NCI-H2227 treated with DMSO at 0.1 percent for 48 hours (cell line): ENCODE measurements around the gene LPAR1.

Experiments
- DNase-seq: peaks from one replicate; lab custom pipeline; 2025; lab: John Stamatoyannopoulos, UW

Gene LPAR1

DNA sequence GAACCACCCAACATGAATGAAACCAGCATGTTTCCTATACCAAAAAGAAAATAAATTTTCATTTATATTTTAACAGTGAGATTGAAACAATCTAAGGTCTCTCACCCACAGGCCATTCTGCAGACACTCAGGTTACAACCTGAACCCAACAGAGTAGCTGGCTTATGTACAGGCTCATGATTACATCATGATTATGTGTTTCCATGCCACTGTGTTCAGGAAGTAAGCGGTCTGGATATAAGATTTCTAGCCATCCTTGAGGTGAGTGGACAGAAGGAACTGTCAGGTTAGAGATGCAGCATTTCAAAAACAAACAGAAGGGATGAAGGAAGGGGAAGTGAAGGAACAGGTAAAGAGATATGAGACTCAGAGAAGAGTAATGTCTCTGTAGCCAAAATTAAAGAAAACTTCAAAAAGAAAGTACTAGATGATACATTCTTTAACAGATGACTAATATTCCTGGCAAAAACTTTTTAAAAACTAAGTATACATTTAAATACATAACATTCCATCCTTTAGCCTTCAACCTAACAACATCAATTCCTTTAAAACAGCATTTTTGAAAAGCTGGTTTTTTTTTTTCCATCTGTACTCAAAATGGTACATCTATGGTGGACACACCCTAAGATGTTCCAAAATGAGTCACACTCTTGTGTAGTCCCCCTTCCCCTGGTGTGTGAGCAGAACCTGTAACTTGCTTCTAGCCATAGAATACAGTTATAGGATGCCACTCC is 119.8 kb downstream of the LPAR1 start:
- DNase-seq = no peak

GRCh38 chr9:110916403-110916802 is 121.9 kb downstream of the LPAR1 start:
- DNase-seq = no peak

DNA sequence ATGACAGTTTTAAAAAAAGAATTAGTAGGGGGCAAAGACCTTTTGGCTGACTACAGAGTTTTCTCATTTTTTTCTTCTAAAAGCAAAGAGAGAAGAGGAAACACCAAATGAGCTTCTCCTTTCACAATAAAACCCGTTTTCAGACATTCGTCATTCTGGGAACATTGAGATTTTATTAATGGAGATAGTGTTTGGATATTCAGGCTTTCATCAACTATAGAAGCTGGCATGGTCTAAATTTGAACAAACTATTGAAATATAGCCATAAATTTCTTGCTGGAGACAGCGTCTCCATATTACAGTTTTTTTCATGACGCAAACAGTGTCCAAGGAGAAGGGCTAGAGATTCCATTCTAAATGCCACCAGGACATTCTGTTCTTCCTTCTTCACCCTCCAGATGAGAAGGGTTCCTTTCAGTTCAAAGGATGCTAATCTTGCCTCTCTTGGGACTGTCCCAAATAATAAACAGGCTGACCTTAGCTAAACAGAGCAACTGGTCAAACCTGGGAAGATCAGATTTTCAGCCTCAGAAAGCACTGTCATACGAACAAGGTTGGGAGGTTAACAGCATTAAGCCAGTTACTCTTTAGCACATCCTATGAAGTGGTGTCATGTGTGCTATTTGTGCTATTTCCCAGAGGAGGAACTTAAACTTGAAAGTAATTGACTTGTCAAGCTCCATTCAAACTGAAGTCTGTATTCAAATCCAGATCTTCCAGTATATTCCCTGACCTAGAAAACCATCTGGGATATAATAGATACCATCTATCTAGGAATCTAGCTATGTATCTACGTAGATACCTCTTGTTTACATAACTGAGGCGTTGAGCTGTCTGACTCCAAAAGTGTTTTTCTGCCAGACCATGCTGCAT is 125.6 kb downstream of the LPAR1 start:
- no peak for DNase-seq

DNA sequence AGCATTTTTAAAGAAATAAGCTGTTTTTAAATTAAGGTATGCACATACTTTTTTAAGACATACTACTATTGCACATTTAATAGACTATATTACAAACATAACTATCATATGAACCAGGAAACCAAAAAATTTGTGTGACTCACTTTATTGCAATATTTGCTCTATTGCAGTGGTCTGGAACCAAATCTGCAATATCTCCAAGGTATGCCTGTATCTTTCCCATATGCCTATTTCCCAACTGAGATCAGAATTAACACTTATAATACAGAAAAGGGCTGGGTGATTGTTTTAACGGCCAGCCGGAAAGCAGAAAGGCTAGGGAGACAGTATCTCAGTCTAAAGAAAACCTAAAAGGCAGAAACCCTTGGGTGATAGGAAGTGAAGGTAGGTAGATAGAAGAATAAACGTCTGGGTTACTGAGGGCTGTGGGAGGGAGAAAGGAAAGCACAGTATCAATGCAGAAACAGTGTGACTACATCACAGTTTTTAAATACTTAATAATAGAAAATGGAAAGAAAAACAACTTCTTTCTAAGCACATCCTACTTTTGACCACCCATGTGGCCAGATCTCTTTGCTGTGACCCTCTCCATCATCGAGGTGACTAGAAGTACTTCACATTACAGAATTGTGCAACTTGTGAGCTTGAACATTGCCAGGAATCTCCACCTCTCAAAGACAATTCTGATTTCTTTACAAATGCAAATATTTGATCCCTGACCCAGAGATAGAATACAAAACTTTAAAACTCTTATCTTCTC is 126.4 kb downstream of the LPAR1 start:
- no peak for DNase-seq

GRCh38 chr9:110908894-110909293 is 129.4 kb downstream of the LPAR1 start:
- DNase-seq = no peak

DNA sequence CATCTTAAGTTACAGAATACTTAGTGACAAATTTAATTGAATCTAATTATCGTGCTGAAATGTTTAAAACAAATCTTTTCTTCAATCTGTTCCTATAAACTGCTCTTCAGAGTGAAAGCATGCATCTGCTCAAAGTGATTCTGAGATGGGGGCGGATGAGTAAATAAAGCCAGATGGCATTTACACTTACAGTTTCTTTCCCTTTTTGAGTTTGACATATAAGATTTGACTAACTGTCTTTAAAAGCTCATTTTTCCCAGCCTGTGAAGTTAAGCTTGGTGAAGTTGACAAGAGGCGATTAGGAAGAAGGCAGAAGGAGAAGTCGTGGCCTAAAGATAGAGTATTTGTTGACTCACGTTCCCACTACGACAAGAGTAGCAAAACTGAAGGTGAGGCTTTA is 137.4 kb downstream of the LPAR1 start:
- DNase-seq = no peak

- no peak for DNase-seq
Observed at GRCh38 chr9:110900456-110900855, 137.8 kb downstream of the LPAR1 start.

DNA sequence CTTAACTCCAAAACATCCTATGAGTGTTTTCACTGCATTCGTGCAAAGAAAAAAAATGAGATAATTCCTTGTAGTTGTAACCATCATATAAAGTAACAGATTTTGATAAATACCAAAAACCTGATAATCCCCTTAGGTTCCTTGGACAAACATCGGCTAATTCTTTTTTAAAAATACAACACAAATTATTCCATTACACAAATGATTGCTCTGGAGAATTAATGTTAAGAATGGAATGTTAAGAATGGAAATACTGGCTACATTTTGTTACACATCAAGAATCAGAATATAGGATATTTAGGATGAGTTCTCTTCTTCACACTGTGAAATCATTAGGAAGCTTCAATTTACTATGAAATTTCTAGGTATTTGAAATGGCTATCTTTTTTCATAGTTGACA is 139.4 kb downstream of the LPAR1 start:
- DNase-seq = no peak

GRCh38 chr9:110898358-110898757 is 139.9 kb downstream of the LPAR1 start:
- no peak for DNase-seq

DNA sequence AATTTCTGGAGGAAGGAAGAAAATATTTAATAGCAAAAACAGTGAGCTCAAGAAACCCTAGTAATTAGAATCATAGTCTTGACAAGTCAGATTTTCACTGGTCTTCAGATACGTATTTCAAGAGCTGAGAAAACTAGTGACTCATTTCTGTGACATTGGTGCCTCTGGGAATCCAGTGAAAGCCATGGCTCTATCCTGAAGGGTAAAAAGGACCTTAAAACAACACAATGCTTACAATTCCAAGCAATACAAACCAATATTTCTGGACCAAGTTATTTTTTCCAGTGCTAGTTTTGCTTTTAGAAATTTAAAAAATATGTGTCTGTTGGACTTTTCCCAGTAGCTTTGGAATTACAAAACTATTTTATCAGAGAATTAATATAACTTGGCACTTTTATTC is 140.3 kb downstream of the LPAR1 start:
- no peak for DNase-seq

GRCh38 chr9:110895147-110895905 is 142.9 kb downstream of the LPAR1 start:
- no peak for DNase-seq

- DNase-seq = no peak
Observed at GRCh38 chr9:110894731-110895130, 143.5 kb downstream of the LPAR1 start.

GRCh38 chr9:110892689-110893088 is 145.6 kb downstream of the LPAR1 start:
- DNase-seq = no peak

GRCh38 chr9:110891760-110892159 is 146.5 kb downstream of the LPAR1 start:
- no peak for DNase-seq

- DNase-seq = no peak
Observed at GRCh38 chr9:110890416-110890815, 147.9 kb downstream of the LPAR1 start.

- DNase-seq = no peak
Observed at GRCh38 chr9:110887276-110887675, 151.0 kb downstream of the LPAR1 start.

DNA sequence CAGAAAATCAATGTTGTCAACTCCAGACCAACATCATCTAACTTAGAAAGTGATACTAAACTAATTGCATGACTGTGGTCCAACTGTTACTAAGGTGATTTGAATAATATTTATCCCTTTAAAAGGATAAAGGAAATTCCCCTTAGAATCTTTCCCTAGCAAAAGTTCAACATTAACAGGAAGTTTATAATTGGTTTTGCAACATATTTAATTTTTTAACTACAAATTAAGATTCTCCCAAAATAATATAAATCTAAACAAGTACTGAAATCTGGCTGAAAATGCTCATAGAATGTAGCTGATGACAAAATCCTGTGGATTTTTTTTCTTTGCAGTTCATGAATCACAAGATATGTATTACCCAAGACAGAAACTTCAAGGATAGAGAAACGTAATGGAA is 151.4 kb downstream of the LPAR1 start:
- DNase-seq = no peak

DNA sequence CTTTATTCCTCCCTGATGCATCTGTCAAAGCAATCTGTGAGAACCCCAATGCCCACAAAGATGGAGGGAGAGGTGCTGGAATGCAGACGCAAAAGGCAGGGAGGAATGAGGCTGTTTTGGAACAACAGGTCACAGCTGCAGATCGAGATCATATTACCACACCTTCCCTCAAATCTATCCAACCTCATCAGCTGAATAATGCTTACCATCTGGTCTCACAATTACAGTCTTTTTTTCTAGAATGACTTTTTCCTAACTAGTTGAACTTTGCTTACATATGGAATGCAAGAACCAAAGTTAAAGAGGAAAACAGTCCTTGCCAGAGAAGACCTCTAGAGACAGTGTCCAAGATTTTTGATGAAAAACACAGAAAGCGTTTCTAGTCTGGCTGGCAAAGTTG is 158.1 kb downstream of the LPAR1 start:
- DNase-seq = no peak

GRCh38 chr9:110877374-110877773 is 160.9 kb downstream of the LPAR1 start:
- no peak for DNase-seq

DNA sequence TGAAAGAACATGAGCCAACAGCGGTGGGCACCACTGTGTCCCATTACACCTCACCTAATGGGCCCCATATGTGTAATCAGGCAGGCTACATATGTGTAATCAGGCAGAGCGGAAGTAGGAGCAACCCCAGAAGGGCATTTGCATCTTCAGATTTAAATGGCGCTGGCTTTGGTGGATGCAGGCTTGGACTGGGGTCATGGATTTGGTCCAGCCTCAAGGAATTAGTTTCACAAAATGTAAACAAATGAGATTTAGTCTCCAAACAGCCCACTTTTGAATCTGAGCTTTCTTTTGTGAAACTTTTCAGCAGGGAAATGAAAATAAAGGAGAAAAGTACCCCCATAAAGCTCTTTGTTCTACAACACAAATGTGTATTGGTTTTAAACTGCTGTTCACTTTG is 161.3 kb downstream of the LPAR1 start:
- DNase-seq = no peak

DNA sequence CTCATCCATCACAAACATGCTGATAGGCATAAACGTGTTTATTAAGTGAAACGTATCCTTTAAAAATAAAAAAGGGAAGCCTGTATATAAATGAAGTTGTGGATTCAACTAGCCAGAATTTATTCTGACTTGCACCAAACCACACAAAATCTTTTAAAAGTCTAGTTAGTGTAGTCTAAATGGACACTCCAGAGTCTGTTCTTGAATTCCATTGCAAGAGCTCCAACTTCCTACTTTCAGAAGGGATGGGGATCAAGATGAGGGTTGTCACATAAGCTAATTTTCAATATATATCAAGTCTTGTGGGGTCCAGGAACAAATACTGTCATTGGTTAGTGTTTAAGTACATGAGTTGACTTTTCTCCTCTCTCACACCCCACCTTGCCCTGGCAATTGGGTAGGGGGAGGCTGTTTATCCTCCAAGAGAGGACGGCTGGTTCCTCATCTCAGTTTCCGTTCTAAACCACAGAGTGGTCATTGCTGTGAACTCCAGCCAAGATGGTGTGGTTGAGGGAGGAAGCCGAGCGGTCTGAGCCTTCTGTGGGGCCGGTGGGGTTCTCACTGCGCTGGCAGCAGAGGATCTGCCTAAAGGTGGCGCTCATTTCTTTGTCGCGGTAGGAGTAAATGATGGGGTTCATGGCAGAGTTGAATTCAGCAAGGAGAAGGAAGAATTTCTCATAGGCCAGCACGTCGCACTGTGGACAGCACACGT is 163.2 kb downstream of the LPAR1 start:
- DNase-seq = no peak
